GM23338 (cell line): ENCODE measurements around the gene CNGA4. TPM values are rescaled to one million over a fixed set of nuclear protein-coding genes. Genes with fewer than 3 reads are reported as not detected.
A peak's percentile ranks its signal among the peaks of the same experiment; 100 is the strongest.

Source experiments
- ATAC-seq: fragments of 200-7000 bp; cut with Tn5 transposase; 3 replicates; pipeline ENCODE4 v1.9.1; 2020
- DNase-seq: peaks from one replicate; pipeline ENCODE4 v3.0.0-alpha.2; 2015; ENCODE audit warnings: low spot score
- H2AFZ ChIP-seq: fragments of 200-600 bp; sonication (generic); 2 replicates; pipeline ENCODE4 v1.8.0; 2016; ENCODE audit warnings: antibody characterized with exemption, mild to moderate bottlenecking, moderate library complexity
- H3F3A ChIP-seq: fragments of 200-600 bp; sonication (generic); replicated peaks from 2 replicates; pipeline ENCODE4 v1.8.0; 2017; ENCODE audit warnings: antibody characterized with exemption, mixed run types, low read depth
- H3K27ac ChIP-seq: fragments of 200-600 bp; sonication (generic); 2 replicates; pipeline ENCODE4 v1.6.1; 2016; ENCODE audit warnings: low read depth
- H3K27me3 ChIP-seq: fragments of 200-600 bp; sonication (generic); 2 replicates; pipeline ENCODE4 v1.8.0; 2016; ENCODE audit warnings: mild to moderate bottlenecking, mixed run types, moderate library complexity; ENCODE audit not compliant: insufficient read depth
- H3K36me3 ChIP-seq: fragments of 200-600 bp; sonication (generic); 2 replicates; pipeline ENCODE4 v1.8.0; 2016; ENCODE audit warnings: mild to moderate bottlenecking; ENCODE audit not compliant: insufficient read depth
- H3K4me1 ChIP-seq: fragments of 200-600 bp; sonication (generic); 2 replicates; pipeline ENCODE4 v1.8.0; 2016; ENCODE audit warnings: mild to moderate bottlenecking, moderate library complexity; ENCODE audit not compliant: insufficient read depth
- H3K4me2 ChIP-seq: fragments of 200-600 bp; sonication (generic); 2 replicates; pipeline ENCODE4 v1.7.1; 2017; ENCODE audit warnings: mixed run types
- H3K4me3 ChIP-seq: fragments of 200-600 bp; sonication (generic); 2 replicates; pipeline ENCODE4 v1.6.1; 2016; ENCODE audit warnings: mixed run types
- H3K79me2 ChIP-seq: fragments of 200-600 bp; sonication (generic); replicated peaks from 2 replicates; pipeline ENCODE4 v1.8.0; 2017; ENCODE audit warnings: mild to moderate bottlenecking; ENCODE audit not compliant: insufficient read depth
- H3K9me2 ChIP-seq: fragments of 200-600 bp; sonication (generic); 2 replicates; pipeline ENCODE4 v1.8.0; 2017; ENCODE audit not compliant: insufficient read depth
- H4K20me1 ChIP-seq: fragments of 200-600 bp; sonication (generic); replicated peaks from 2 replicates; pipeline ENCODE4 v1.8.0; 2017; ENCODE audit warnings: mild to moderate bottlenecking; ENCODE audit not compliant: insufficient read depth
- H3K27ac Mint-ChIP-seq: 2 replicates; pipeline ENCODE4 v1.8.0; 2020; ENCODE audit warnings: inconsistent platforms, mild to moderate bottlenecking, moderate library complexity, mixed read lengths
- H3K27me3 Mint-ChIP-seq: 3 replicates; pipeline ENCODE4 v1.8.0; 2022; ENCODE audit warnings: low read depth, mild to moderate bottlenecking, moderate library complexity, mixed read lengths, inconsistent platforms; ENCODE audit not compliant: insufficient read depth, poor library complexity
- H3K36me3 Mint-ChIP-seq: 3 replicates; pipeline ENCODE4 v1.8.0; 2021; ENCODE audit warnings: low read depth, mild to moderate bottlenecking, inconsistent platforms, moderate library complexity, mixed read lengths
- H3K4me1 Mint-ChIP-seq: 3 replicates; pipeline ENCODE4 v1.8.0; 2020; ENCODE audit warnings: mild to moderate bottlenecking, inconsistent platforms, mixed read lengths
- H3K4me3 Mint-ChIP-seq: 3 replicates; pipeline ENCODE4 v1.8.0; 2021; ENCODE audit warnings: moderate library complexity, mild to moderate bottlenecking, inconsistent platforms, mixed read lengths
- H3K9me3 Mint-ChIP-seq: 3 replicates; pipeline ENCODE4 v1.8.0; 2020; ENCODE audit warnings: moderate library complexity, mild to moderate bottlenecking, inconsistent platforms, mixed read lengths
- CREB1 ChIP-seq: fragments of 250-450 bp; sonication (Bioruptor Pico); IDR thresholded peaks from 2 replicates; pipeline ENCODE4 v1.5.0; 2020; ENCODE audit warnings: low read depth, mild to moderate bottlenecking, moderate library complexity
- STAT1 ChIP-seq: IDR thresholded peaks from one replicate; pipeline ENCODE4 v1.6.1; 2016; ENCODE audit warnings: antibody characterized with exemption; ENCODE audit not compliant: unreplicated experiment
- ZNF114 ChIP-seq: fragments of 250-450 bp; sonication (Bioruptor Pico); IDR thresholded peaks from 2 replicates; pipeline ENCODE4 v1.5.0; 2020; ENCODE audit warnings: mild to moderate bottlenecking, moderate library complexity
- ZNF331 ChIP-seq: fragments of 250-450 bp; sonication (Bioruptor Pico); IDR thresholded peaks from 2 replicates; pipeline ENCODE4 v1.5.0; 2020; ENCODE audit warnings: low read depth, mild to moderate bottlenecking, moderate library complexity
- ZNF462 ChIP-seq: fragments of 250-450 bp; sonication (Bioruptor Pico); IDR thresholded peaks from 2 replicates; pipeline ENCODE4 v1.5.0; 2020; ENCODE audit warnings: mild to moderate bottlenecking, moderate library complexity
- polyA plus RNA-seq: library from polyadenylated mRNA; unstranded; fragments of >200 nt; fragmentation: Nextera tagmentation; extraction: Ambion mirVana; gene quantifications from 2 replicates; pipeline ENCODE4 v1.2.1, GENCODE V29; 2016
- total RNA-seq: library from RNA; depleted of rRNA; stranded (reverse); fragments of >200 nt; shearing (Covaris generic); gene quantifications from 2 replicates; pipeline ENCODE4 v1.2.3, GENCODE V29; 2014
- TF ChIP-seq, protein P1 (sequence below), 2 experiments: fragments of 200-600 bp in 1 of 2; sonication (generic) in 1 of 2; conservative IDR thresholded peaks; 2 replicates each; pipeline versions ENCODE4 v1.5.1 to v1.6.1; 2016 to 2017; ENCODE audit warnings: antibody characterized with exemption in 2 of 2, low read depth in 2 of 2, mild to moderate bottlenecking in 2 of 2, moderate library complexity in 1 of 2

Gene CNGA4
- total and polyA plus RNA-seq, 2 experiments from 2014 or later: 0.15 TPM; not detected in 1

DNA sequence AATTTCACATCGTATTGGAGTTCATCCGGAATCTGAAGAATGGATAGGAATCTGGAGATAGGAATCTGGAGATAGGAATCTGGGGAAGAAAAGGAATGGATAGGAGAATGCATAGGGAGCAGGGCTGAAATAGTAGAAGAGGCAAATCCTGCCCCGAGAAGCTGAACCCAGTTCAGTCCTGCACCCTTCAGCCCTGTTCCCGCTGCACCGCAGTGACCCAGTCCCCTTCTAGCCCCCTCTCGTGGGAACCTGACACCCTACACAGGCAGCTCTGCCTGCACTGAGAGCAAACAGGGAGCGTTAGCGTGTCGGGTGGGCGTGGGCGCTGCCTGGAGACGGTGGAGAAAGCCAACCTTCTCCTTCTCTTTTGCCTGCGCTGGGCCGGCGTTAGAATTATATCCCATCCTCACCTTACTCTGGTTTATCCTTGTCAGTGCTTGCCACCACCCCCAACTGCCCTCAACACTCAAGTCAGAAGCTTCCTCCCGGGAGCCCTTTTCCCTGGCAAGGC, 19.7 kb downstream of the CNGA4 start (continued):
- no peak for TF ChIP-seq ZNF462 (CRISPR knock-in tag)

DNA sequence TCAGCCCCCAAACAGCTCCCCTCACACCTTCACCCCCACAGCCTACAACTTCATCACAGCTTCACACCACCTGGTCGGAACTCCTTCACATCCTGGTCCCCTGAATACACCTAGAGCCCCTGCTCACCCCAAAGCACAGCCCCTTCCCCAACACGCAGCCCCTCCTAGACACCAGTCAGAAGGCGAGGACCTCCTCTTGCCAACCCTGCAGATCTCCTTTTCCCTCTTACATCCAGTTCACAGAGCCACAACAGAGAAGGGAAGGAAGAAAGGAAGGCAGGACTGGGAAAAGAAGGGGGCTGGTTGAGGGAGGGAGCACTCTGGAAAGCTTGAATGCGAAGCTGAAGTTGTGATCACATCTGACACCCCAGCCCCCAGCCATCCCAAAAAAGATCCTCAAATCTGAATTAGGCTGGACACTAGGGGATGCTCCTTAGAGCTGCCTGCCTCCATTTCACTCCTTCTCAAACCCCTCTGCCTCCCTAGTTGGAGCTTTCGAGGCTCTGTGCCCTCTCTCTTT, 21.4 kb downstream of the CNGA4 start:
- Histone ChIP-seq H3K27ac (no peak overlapping the region), H3K27me3 (peaks cover 77% of the 10 kb centered on the region), H3K36me3 (no peaks in the 10 kb centered on the region), H4K20me1 (no peaks in the 10 kb centered on the region), H3K9me2 (no peaks in the 10 kb centered on the region), H3K4me2 (peak overlapping the region; percentile 97), H3K79me2 (no peaks in the 10 kb centered on the region), H3K4me3 (peak overlapping the region; percentile 74), H3F3A (no peaks in the 10 kb centered on the region), H3K4me1 (peaks cover 8% of the 10 kb centered on the region), H2AFZ (peak overlapping the region; percentile 96)
- Mint-ChIP-seq H3K27ac (no peak overlapping the region), H3K27me3 (peaks cover 16% of the 10 kb centered on the region), H3K4me1 (peaks cover 2% of the 10 kb centered on the region; the same call in 2 of the 3 replicates), H3K36me3 (no peaks in the 10 kb centered on the region), H3K9me3 (no peaks in the 10 kb centered on the region), H3K4me3 (no peak overlapping the region)
- DNase-seq (no peak), ATAC-seq (peak; percentile 11)
- TF ChIP-seq ZNF114 (CRISPR knock-in tag): no peak
- TF ChIP-seq, protein P1, sequence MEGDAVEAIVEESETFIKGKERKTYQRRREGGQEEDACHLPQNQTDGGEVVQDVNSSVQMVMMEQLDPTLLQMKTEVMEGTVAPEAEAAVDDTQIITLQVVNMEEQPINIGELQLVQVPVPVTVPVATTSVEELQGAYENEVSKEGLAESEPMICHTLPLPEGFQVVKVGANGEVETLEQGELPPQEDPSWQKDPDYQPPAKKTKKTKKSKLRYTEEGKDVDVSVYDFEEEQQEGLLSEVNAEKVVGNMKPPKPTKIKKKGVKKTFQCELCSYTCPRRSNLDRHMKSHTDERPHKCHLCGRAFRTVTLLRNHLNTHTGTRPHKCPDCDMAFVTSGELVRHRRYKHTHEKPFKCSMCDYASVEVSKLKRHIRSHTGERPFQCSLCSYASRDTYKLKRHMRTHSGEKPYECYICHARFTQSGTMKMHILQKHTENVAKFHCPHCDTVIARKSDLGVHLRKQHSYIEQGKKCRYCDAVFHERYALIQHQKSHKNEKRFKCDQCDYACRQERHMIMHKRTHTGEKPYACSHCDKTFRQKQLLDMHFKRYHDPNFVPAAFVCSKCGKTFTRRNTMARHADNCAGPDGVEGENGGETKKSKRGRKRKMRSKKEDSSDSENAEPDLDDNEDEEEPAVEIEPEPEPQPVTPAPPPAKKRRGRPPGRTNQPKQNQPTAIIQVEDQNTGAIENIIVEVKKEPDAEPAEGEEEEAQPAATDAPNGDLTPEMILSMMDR (conservative IDR thresholded peaks at IDR 0.05; ENCODE audit: low read depth in 2 of 2): no peak
- no peak for TF ChIP-seq ZNF462 (CRISPR knock-in tag)
- TF ChIP-seq CREB1 (CRISPR knock-in tag): no peak
- no peak for TF ChIP-seq STAT1
- TF ChIP-seq ZNF331 (CRISPR knock-in tag): no peak
